CD4-positive, alpha-beta T cell treated with Interleukin-6 at 100 ng/mL for 8 hours (primary cell): ENCODE results near the gene CCDC51.

Experiments
- DNase-seq: peaks from one replicate; pipeline ENCODE4 v3.0.0-alpha.2; 2020; ENCODE audit warnings: mixed read lengths, low spot score

The CCDC51 gene

GRCh38 chr3:48433472-48434118 is 6.3 kb downstream of the CCDC51 start:
- DNase-seq = no peak

- DNase-seq = no peak
Measured at GRCh38 chr3:48432411-48433371, 7.2 kb downstream of the CCDC51 start.

DNA sequence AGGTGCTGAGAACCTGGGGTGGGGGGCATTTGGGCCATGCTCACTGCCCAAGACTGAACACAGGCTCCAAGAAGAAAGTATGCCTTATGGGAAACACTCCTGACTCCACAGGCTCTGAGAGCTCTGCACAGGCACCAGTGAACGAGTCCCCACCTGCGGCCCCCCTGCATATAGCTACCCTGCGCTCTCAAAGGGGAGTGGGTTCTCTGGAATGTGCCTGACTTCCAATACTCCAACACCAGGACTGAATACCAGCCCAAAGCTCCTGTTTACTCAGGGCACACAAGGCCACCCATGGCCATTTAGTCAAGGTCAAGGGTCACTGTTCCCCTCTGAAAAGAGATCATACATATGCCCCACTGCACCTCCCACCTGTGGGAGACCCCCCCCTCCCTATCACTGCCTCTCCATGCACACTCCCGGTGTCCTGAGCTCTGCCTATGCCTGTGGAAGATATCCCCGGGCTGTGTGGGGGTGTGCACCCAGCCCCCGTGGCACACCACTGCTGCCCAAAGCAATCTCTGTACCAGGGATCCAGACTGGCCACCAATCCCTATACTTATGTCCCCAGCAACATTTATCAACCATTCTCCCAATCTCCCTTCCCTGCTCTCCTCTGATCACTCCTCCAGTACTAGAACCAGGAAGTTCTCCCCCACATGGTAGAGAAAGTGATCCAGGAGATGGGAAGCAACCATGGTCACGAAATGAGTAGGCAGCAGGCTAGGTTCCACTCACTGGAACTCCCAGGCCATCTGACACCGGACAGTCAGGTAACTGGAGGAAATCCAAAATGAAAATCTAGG is 8.5 kb downstream of the CCDC51 start:
- DNase-seq = no peak

DNA sequence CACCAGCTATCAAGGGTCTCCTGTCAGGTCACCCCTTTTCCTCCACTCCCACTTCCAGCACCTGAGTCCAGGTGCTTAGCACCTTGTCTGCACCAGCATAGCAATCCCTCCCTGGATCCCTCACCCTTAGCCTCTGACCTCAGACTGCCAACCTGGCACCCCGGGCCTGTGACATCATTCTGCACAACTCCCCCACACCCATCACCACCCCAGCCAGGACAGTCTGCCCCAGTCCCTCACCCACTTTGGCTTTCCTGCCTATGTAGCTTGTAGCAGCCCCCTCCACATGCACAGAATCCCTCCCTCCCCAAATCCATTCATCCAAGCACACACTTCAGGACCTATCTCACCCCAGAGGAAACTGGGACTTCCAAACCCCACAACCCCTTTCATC is 9.2 kb downstream of the CCDC51 start:
- no peak for DNase-seq

DNA sequence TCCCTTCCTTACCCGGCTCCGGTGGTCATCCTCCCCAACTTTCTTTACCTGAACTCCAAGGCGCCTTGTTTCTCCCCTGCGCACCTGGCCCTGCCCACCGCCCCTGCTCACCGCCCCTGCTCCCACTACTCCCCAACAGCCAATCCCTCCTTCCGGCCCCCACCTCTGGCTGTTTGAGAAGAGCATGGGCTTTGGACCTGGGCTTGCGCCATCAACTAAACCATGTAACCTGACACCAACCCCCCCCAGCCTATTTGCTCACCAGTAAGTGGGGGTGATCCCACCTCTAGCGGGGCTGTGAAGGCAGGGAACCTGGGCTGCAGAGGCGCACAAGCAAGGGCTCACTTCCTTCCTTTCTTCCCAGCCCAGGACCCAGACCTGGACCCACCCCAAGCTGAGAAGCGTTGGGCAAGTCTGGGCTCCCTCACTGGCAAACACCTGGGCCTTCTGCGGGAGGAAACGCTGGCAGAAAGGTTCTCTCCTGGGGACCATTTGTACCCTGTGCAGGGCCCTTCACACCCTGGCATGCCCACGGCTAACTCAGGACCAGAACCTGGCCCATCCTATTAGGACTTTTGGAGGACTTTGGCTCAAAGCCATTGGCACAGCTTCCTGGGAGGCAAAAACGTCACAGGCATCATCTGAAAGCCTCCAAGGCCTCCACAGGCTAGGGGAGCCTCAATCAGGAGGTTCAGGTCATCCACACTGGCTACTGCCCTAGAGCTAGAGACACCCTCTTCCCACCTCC is 9.8 kb downstream of the CCDC51 start, which contains the start of gene PLXNB1:
Gene PLXNB1, minus strand, starts transcription at position 127 of the 748 bp plus-strand sequence. CDS start 5,475 bp downstream, outside the sequence.
- DNase-seq = no peak

DNA sequence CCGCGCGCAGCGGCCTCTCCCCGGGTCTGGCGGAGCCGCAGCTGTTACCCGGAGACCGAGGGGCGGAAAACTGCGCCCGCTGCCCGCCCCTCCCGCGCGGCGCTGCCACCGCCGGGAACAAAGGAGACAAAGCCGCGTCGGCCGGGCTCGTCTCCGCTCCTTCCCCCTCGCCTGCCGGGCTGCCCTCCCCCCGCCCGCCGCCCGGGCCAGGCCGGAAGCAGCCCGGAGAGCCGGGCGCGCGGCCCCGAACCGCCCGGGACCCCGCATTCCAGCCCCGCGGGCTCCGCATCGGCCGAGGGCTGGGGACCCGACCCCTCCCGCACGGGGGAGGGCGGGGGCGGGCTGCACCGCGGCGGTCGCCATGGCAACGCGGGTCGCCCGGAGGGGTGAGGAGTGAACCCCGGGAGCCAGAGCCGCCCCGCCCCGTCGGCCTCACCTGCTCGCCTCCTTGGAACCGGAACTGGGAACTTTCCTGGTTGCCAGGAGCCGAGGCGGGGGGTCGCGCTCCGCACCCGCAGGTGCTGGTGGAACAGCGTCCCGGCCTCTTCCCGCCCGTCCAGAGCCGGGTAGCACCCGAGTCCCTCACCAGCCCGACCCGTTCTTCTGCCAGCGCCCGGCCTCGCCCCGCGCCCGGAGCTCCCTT is 10.5 kb downstream of the CCDC51 start:
- DNase-seq = peak; percentile 46

- no peak for DNase-seq
Measured at GRCh38 chr3:48428572-48429316, 11.2 kb downstream of the CCDC51 start.

- DNase-seq = no peak
Measured at GRCh38 chr3:48428088-48428571, 11.8 kb downstream of the CCDC51 start.

DNA sequence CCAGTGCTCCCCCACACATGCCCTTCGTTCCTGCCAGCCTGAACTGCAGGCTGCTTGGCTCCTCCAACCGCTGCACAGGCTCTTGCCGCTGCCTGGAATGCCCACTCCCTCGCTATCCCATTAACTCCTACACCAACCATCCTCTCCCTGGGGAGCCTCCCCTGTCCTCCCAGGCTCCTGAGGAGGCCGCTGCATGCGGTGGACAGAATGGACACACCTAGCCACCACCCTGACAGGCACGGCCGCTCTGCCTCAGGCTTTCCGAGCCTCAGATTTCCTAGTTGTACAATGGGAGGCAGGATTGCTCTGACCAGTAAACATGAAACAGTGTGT is 12.3 kb downstream of the CCDC51 start:
- no peak for DNase-seq

DNA sequence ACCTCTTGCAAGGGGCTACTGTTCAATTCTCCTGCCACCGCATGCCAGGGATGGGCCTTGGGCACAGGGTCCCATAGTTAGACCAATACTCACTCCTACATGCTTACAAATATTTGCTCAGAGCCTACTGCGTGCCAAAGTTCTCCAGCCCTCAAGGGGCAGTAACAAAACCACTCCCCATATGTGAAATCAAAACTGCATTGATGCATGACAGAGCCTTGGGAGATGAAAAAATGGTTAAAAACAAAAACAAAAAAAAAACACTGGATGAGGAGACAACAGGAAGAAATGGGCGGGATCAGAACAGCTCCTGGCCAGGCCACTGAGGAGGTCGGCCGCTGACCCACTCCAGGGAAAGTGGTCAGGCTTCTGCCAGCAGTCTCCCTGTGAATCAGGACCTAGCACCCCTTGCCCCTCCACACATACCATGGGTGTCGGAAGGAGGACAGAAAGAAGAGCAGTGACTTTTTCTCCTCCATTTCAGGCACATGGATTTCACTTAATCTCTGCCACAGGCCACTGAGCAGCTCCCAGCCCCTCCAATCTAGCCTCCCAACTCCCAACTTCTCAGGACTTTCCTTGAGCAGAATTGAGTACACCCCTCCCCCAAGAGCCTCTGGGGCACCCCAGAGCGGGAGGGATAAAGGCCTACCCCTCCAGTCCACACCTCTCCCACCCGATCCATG is 12.8 kb downstream of the CCDC51 start:
- no peak for DNase-seq

GRCh38 chr3:48426401-48426909 is 13.5 kb downstream of the CCDC51 start:
- DNase-seq = no peak

- DNase-seq = no peak
Measured at GRCh38 chr3:48425281-48425812, 14.6 kb downstream of the CCDC51 start.

GRCh38 chr3:48423883-48424695 is 15.8 kb downstream of the CCDC51 start:
- DNase-seq = no peak

DNA sequence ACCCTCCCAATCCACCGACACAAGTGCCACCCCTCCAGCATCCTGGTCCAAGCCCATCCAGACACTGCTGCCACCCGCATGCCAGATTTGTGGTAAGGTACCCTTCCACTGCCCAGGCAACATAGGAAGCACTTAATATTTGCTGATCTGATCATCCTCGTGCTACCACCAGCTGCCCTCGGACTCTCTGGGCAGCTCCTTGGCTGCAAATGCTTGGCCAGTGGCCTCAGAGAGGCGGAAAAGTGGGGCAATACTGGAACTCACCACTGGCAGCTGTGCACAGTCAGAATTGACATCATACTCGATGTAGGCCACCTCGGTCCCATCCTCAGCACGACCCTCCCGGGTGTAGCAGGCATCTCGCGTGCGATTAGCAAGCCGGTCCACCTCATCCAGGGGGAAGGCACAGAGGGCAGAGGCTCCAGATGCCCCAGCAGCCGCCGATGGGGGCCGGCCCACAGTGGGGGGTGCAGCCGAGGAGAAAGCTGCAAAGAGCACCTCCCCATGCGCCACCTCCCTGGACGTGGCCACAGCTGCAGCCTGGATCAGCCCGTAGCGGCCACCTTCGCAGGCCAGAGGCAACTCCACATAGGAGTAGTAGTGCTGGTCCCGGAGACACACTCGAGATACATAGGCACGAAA is 16.6 kb downstream of the CCDC51 start:
- no peak for DNase-seq

GRCh38 chr3:48422681-48423080 is 17.2 kb downstream of the CCDC51 start:
- no peak for DNase-seq

- DNase-seq = no peak
Measured at GRCh38 chr3:48422272-48422671, 17.6 kb downstream of the CCDC51 start.

DNA sequence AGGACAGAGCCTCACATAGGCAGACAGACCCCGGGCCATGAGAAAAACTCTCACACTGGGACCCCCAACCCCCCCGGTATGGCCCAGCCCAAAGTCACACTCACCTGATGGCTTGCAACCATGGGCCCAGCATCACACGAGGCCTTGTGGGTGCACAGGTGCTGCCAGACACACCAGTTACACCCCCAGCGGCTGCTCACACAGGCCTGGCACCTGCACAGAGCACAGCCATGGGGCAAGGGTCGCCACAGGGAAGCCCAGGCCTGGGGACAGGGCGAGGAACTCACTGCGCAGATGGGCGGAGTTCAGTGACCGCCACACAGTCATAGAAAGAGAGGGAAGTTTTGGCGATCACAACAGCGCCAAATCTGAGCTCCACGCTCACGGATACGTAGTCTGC is 19.4 kb downstream of the CCDC51 start:
- no peak for DNase-seq

DNA sequence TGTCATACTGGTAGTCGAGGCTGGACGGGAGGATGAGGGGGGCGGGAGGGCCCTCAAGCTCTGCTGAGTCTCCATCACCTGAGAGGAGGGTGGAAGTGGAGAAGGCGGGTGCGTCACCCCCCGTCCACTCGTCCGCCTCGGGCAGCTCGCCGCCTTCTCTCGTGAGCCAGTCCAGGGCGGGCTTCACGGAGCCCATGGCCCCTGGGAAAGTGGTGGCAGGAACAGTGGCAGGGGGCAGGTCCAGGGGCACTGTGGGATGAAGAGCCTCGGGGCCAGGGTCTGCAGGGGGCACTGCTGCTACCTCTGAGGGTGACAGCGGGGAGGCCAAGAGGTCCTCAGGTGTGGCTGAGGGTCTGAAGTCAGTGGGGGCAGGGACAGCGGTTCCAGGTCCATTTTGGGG is 20.3 kb downstream of the CCDC51 start:
- no peak for DNase-seq
